ENCODE measurements around the gene UQCRC2. TPM values are rescaled to one million over a fixed set of nuclear protein-coding genes. Genes with fewer than 3 reads are reported as not detected.
"Not testable (repeated sequence)": the region's sequence is repeated elsewhere in the genome, so short reads cannot be mapped to it uniquely, and the experiment has no call there.

UQCRC2 gene
- polyA plus RNA-seq, 1 donor (not counting 4 experiments of a cell fraction or from before 2014, with no cell fraction given): 255 TPM

- Histone ChIP-seq H3K4me1 (ENCODE audit: control insufficient read depth, extremely low read depth, insufficient read depth, low read length) (peaks cover 47% of the 10 kb centered on the region), H3K4me2 (ENCODE audit: control insufficient read depth, extremely low read depth, insufficient read depth, low read depth, low read length) (no peak overlapping the region), H3K9me3 (ENCODE audit: control insufficient read depth, low read depth, low read length) (no peaks in the 10 kb centered on the region), H2AFZ (ENCODE audit: control insufficient read depth, low read length) (no peak overlapping the region), H3K9ac (ENCODE audit: control insufficient read depth, extremely low read depth, insufficient read depth, low read length) (no peak overlapping the region), H3K9me1 (ENCODE audit: control insufficient read depth, extremely low read depth, insufficient read depth, low read length) (no peaks in the 10 kb centered on the region), H3K27ac (ENCODE audit: control insufficient read depth, insufficient read depth, low read length) (no peak overlapping the region), H4K20me1 (ENCODE audit: control insufficient read depth, extremely low read depth, insufficient read depth, low read length) (no peaks in the 10 kb centered on the region), H3K79me2 (ENCODE audit: control insufficient read depth, insufficient read depth, low read length) (peaks cover 76% of the 10 kb centered on the region), H3K27me3 (ENCODE audit: control insufficient read depth, extremely low read depth, insufficient read depth, low read length) (no peaks in the 10 kb centered on the region), H3K4me3 (ENCODE audit: control insufficient read depth in 2 of 3, extremely low read depth in 1 of 3, insufficient read depth in 2 of 3, low read depth in 1 of 3, low read length in 3 of 3) (no peak overlapping the region), H3K36me3 (ENCODE audit: control insufficient read depth in 2 of 2, extremely low read depth in 1 of 2, insufficient read depth in 2 of 2, low read length in 2 of 2) (peaks cover 0 to 10% of the 10 kb centered on the region in 2 experiments)
- FAIRE-seq: no peak
- no peak for DNase-seq (ENCODE audit: low read depth, low spot score)
- dilution Hi-C loops (cut with MboI; ENCODE audit: extremely low pct_ligation_motif_present, low sequenced_read_pairs): no loop called here
- no peak for TF ChIP-seq CTCF (optimal IDR thresholded peaks at IDR 0.05 in 1 of 3, IDR thresholded peaks at IDR 0.05 in 1 of 3, conservative IDR thresholded peaks at IDR 0.05 in 1 of 3; ENCODE audit: extremely low read depth in 1 of 3, insufficient read depth in 2 of 3, low read length in 3 of 3)
- TF ChIP-seq EZH2 (IDR thresholded peaks at IDR 0.05; ENCODE audit: low read length): no peak
Measured at GRCh38 chr16:22022151-22022550, 69.0 kb downstream of the UQCRC2 start.

DNA sequence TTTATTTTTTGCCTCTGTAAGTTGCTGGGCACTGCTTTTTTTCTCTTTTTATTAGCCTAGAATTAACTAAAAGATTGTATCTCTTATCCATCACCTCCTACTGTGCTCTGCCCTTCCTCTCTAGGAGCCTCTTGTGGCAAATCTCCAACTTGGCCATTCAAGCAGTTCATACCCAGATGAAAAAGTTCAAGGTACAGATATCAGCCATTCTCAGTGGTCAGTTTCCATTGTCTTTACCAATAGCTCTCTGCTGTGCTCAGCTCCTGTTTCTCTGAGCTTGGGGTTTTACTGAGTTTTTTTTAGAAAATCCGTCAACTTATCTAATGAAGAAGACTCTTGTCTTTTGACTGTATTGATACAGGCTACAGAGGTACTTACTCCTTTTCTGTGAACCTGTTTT is 70.3 kb downstream of the UQCRC2 start:
- Histone ChIP-seq H2AFZ (ENCODE audit: control insufficient read depth, low read length) (no peak overlapping the region), H3K27ac (ENCODE audit: control insufficient read depth, insufficient read depth, low read length) (no peak overlapping the region)
- no peak for DNase-seq (ENCODE audit: low read depth, low spot score)

GRCh38 chr16:22024785-22025184 is 71.6 kb downstream of the UQCRC2 start:
- dilution Hi-C loops (cut with MboI; ENCODE audit: extremely low pct_ligation_motif_present, low sequenced_read_pairs): not testable (repeated sequence)

More for the DNA sequence above, 70.3 kb downstream of the UQCRC2 start:
- H3K4me2 ChIP-seq (ENCODE audit: control insufficient read depth, extremely low read depth, insufficient read depth, low read depth, low read length): no peak overlapping the region
- no peaks in the 10 kb centered on the region for H3K9me1 ChIP-seq (ENCODE audit: control insufficient read depth, extremely low read depth, insufficient read depth, low read length)
- H3K9me3 ChIP-seq (ENCODE audit: control insufficient read depth, low read depth, low read length): no peaks in the 10 kb centered on the region
- H4K20me1 ChIP-seq (ENCODE audit: control insufficient read depth, extremely low read depth, insufficient read depth, low read length): no peaks in the 10 kb centered on the region
- no peaks in the 10 kb centered on the region for H3K27me3 ChIP-seq (ENCODE audit: control insufficient read depth, extremely low read depth, insufficient read depth, low read length)
- dilution Hi-C loops (cut with MboI; ENCODE audit: extremely low pct_ligation_motif_present, low sequenced_read_pairs): no loop called here
- H3K4me1 ChIP-seq (ENCODE audit: control insufficient read depth, extremely low read depth, insufficient read depth, low read length): peaks cover 43% of the 10 kb centered on the region
- H3K36me3 ChIP-seq (ENCODE audit: control insufficient read depth in 2 of 2, extremely low read depth in 1 of 2, insufficient read depth in 2 of 2, low read length in 2 of 2): peaks cover 0 to 10% of the 10 kb centered on the region in 2 experiments
- H3K4me3 ChIP-seq (ENCODE audit: control insufficient read depth in 2 of 3, extremely low read depth in 1 of 3, insufficient read depth in 2 of 3, low read depth in 1 of 3, low read length in 3 of 3): no peak overlapping the region
- no peak for FAIRE-seq
- TF ChIP-seq EZH2 (IDR thresholded peaks at IDR 0.05; ENCODE audit: low read length) (no peak), CTCF (optimal IDR thresholded peaks at IDR 0.05 in 1 of 3, IDR thresholded peaks at IDR 0.05 in 1 of 3, conservative IDR thresholded peaks at IDR 0.05 in 1 of 3; ENCODE audit: extremely low read depth in 1 of 3, insufficient read depth in 2 of 3, low read length in 3 of 3) (no peak)
- peaks cover 76% of the 10 kb centered on the region for H3K79me2 ChIP-seq (ENCODE audit: control insufficient read depth, insufficient read depth, low read length)
- no peak overlapping the region for H3K9ac ChIP-seq (ENCODE audit: control insufficient read depth, extremely low read depth, insufficient read depth, low read length)

More at GRCh38 chr16:22024785-22025184, 71.6 kb downstream of the UQCRC2 start:
- not testable (repeated sequence) for H3K27me3 ChIP-seq (ENCODE audit: control insufficient read depth, extremely low read depth, insufficient read depth, low read length); H2AFZ ChIP-seq (ENCODE audit: control insufficient read depth, low read length); DNase-seq (ENCODE audit: low read depth, low spot score); H4K20me1 ChIP-seq (ENCODE audit: control insufficient read depth, extremely low read depth, insufficient read depth, low read length); H3K9ac ChIP-seq (ENCODE audit: control insufficient read depth, extremely low read depth, insufficient read depth, low read length); H3K9me1 ChIP-seq (ENCODE audit: control insufficient read depth, extremely low read depth, insufficient read depth, low read length); FAIRE-seq; H3K4me3 ChIP-seq (ENCODE audit: control insufficient read depth in 2 of 3, extremely low read depth in 1 of 3, insufficient read depth in 2 of 3, low read depth in 1 of 3, low read length in 3 of 3); H3K4me2 ChIP-seq (ENCODE audit: control insufficient read depth, extremely low read depth, insufficient read depth, low read depth, low read length); H3K27ac ChIP-seq (ENCODE audit: control insufficient read depth, insufficient read depth, low read length); H3K9me3 ChIP-seq (ENCODE audit: control insufficient read depth, low read depth, low read length)
- peaks cover 76% of the 10 kb centered on the region for H3K79me2 ChIP-seq (ENCODE audit: control insufficient read depth, insufficient read depth, low read length)
- peaks cover 0 to 10% of the 10 kb centered on the region in 2 experiments for H3K36me3 ChIP-seq (ENCODE audit: control insufficient read depth in 2 of 2, extremely low read depth in 1 of 2, insufficient read depth in 2 of 2, low read length in 2 of 2)
- H3K4me1 ChIP-seq (ENCODE audit: control insufficient read depth, extremely low read depth, insufficient read depth, low read length): peaks cover 42% of the 10 kb centered on the region
